ENCODE measurements around the gene LIMA1.
"Not testable (repeated sequence)": the region's sequence is repeated elsewhere in the genome, so short reads cannot be mapped to it uniquely, and the experiment has no call there.

Gene LIMA1

GRCh38 chr12:50283229-50283923, at the start of gene LIMA1:
TSS of gene LIMA1 (minus strand) at chr12:50283520. CDS start at chr12:50248751, 34,769 bp downstream.
- peak; percentile 75 to 81 for DNase-seq

- DNase-seq, result no peak
These were observed 48.4 kb upstream of the LIMA1 start for GRCh38 chr12:50331745-50332144.

GRCh38 chr12:50328664-50329063, 45.3 kb upstream of the LIMA1 start:
- DNase-seq, result not testable (repeated sequence)

- DNase-seq, result no peak
These were observed 43.4 kb upstream of the LIMA1 start for GRCh38 chr12:50326590-50327284.

- no peak for DNase-seq
These were observed 42.6 kb upstream of the LIMA1 start for GRCh38 chr12:50325890-50326391.

GRCh38 chr12:50324770-50325169, 41.5 kb upstream of the LIMA1 start:
- DNase-seq, result not testable (repeated sequence)

- not testable (repeated sequence) for DNase-seq
These were observed 40.8 kb upstream of the LIMA1 start for GRCh38 chr12:50324077-50324476.

GRCh38 chr12:50322206-50322605, 38.9 kb upstream of the LIMA1 start:
- no peak for DNase-seq

- DNase-seq, result no peak
These were observed 33.9 kb upstream of the LIMA1 start for GRCh38 chr12:50317203-50317602.

- no peak for DNase-seq
These were observed 32.5 kb upstream of the LIMA1 start for GRCh38 chr12:50315803-50316202.

GRCh38 chr12:50314636-50315312, 31.5 kb upstream of the LIMA1 start:
- no peak for DNase-seq

- DNase-seq, result not testable (repeated sequence)
These were observed 30.7 kb upstream of the LIMA1 start for GRCh38 chr12:50313971-50314370.

- no peak for DNase-seq
These were observed 30.1 kb upstream of the LIMA1 start for GRCh38 chr12:50313256-50313931.

- DNase-seq, result not testable (repeated sequence)
These were observed 28.7 kb upstream of the LIMA1 start for GRCh38 chr12:50311858-50312609.

- no peak for DNase-seq
These were observed 26.6 kb upstream of the LIMA1 start for GRCh38 chr12:50309950-50310349.

GRCh38 chr12:50302686-50303085, 19.4 kb upstream of the LIMA1 start:
- no peak for DNase-seq

GRCh38 chr12:50297996-50298395, 14.7 kb upstream of the LIMA1 start:
- no peak for DNase-seq

GRCh38 chr12:50297027-50297426, 13.7 kb upstream of the LIMA1 start:
- no peak for DNase-seq

GRCh38 chr12:50296554-50296953, 13.2 kb upstream of the LIMA1 start:
- no peak for DNase-seq

GRCh38 chr12:50291377-50291776, 8.1 kb upstream of the LIMA1 start:
- DNase-seq, result no peak

- DNase-seq, result not testable (repeated sequence)
These were observed 7.4 kb upstream of the LIMA1 start for GRCh38 chr12:50290692-50291091.

- no peak for DNase-seq
These were observed 4.0 kb upstream of the LIMA1 start for GRCh38 chr12:50287271-50287670.
